A549 (cell line): ENCODE results near the gene CELF5. TPM values are rescaled to one million over a fixed set of nuclear protein-coding genes. Genes with fewer than 3 reads are reported as not detected.
"Not testable (repeated sequence)": the region's sequence is repeated elsewhere in the genome, so short reads cannot be mapped to it uniquely, and the experiment has no call there.

Experiments used
- ATAC-seq, 2 experiments: fragments of 200-7000 bp in 1 of 2; fragments of >200 bp in 1 of 2; cut with Nextera tagmentation in 1 of 2; cut with Tn5 transposase in 1 of 2; 3 replicates each; pipeline versions ENCODE4 v1.8.0 to v1.9.1; 2018 to 2020; ENCODE audit warnings: mild to moderate bottlenecking in 1 of 2, moderate library complexity in 1 of 2
- CTCF ChIA-PET: fragments of 300-600 bp; sonication (Branson Sonifier 250); formaldehyde crosslinking; extraction: SDS; loops from one replicate; lab custom pipeline; 2021; ENCODE audit warnings: antibody characterized with exemption, inconsistent platforms; lab: Yijun Ruan, JAX
- POLR2A ChIA-PET: fragments of 350-600 bp; formaldehyde crosslinking; extraction: SDS; loops from one replicate; lab custom pipeline; 2021; ENCODE audit warnings: antibody characterized with exemption, inconsistent platforms; lab: Yijun Ruan, JAX
- DNase-seq, 2 experiments: peaks; one replicate each; pipeline versions ENCODE4 v3.0.0 to v3.0.0-alpha.2; 2011 to 2016; ENCODE audit warnings: low read depth in 1 of 2, low spot score in 1 of 2
- FAIRE-seq: peaks from 2 replicates; lab custom pipeline; 2011; peaks lifted over from hg19 to GRCh38; lab: Jason Lieb, UNC
- H3K27ac ChIP-seq, 2 experiments: fragments of >200 bp; sonication (Bioruptor Twin); formaldehyde crosslinking; 3 replicates each; pipeline ENCODE4 v1.5.1; 2016 to 2017
- H3K4me1 ChIP-seq: fragments of >200 bp; sonication (Bioruptor Twin); formaldehyde crosslinking; 3 replicates; pipeline ENCODE4 v1.6.1; 2016
- H3K4me2 ChIP-seq: fragments of >200 bp; sonication (Bioruptor Twin); formaldehyde crosslinking; 3 replicates; pipeline ENCODE4 v1.6.1; 2016
- H3K4me3 ChIP-seq: fragments of >200 bp; sonication (Bioruptor Twin); formaldehyde crosslinking; 3 replicates; pipeline ENCODE4 v1.5.1; 2016
- H3K9me3 ChIP-seq: fragments of >200 bp; sonication (Bioruptor Twin); formaldehyde crosslinking; 3 replicates; pipeline ENCODE4 v1.6.1; 2016
- BHLHE40 ChIP-seq: IDR thresholded peaks from 2 replicates; pipeline ENCODE4 v1.6.1; 2012; ENCODE audit warnings: low read depth, low read length, inconsistent platforms
- CBX2 ChIP-seq: fragments of 200-600 bp; sonication (generic); IDR thresholded peaks from 2 replicates; pipeline ENCODE4 v1.6.1; 2016; ENCODE audit warnings: low read depth, mild to moderate bottlenecking, borderline replicate concordance
- CBX8 ChIP-seq: fragments of 200-600 bp; sonication (generic); IDR thresholded peaks from 2 replicates; pipeline ENCODE4 v1.6.1; 2016
- ESRRA ChIP-seq: fragments of 150-350 bp; IDR thresholded peaks from 2 replicates; pipeline ENCODE4 v1.6.1; 2014; ENCODE audit warnings: mild to moderate bottlenecking, low read length, borderline replicate concordance
- FOSL2 ChIP-seq, 2 experiments: fragments of 450-650 bp in 1 of 2; fragments of >200 bp in 1 of 2; sonication (Bioruptor Twin) in 1 of 2; formaldehyde crosslinking; IDR thresholded peaks; 2 replicates each; pipeline versions ENCODE4 v1.5.0 to v1.6.1; 2016 to 2020; ENCODE audit warnings: mild to moderate bottlenecking in 1 of 2, moderate library complexity in 1 of 2
- HES2 ChIP-seq: fragments of >200 bp; sonication (Bioruptor Twin); formaldehyde crosslinking; IDR thresholded peaks from 2 replicates; pipeline ENCODE4 v1.6.1; 2016
- JUN ChIP-seq, 2 experiments: fragments of >200 bp; sonication (Bioruptor Twin); formaldehyde crosslinking; IDR thresholded peaks; 2 replicates in 1 of 2; 3 replicates in 1 of 2; pipeline ENCODE4 v1.6.1; 2016 to 2017
- JUNB ChIP-seq: fragments of >200 bp; sonication (Bioruptor Twin); formaldehyde crosslinking; IDR thresholded peaks from 2 replicates; pipeline ENCODE4 v1.6.1; 2016
- KDM1A ChIP-seq: fragments of 200-600 bp; sonication (generic); IDR thresholded peaks from 2 replicates; pipeline ENCODE4 v1.6.1; 2016; ENCODE audit warnings: low read depth, mild to moderate bottlenecking
- MAFK ChIP-seq: fragments of 450-650 bp; IDR thresholded peaks from 2 replicates; pipeline ENCODE4 v1.6.1; 2014; ENCODE audit not compliant: partially characterized antibody
- MAX ChIP-seq: IDR thresholded peaks from 2 replicates; pipeline ENCODE4 v1.6.1; 2012
- RAD21 ChIP-seq, 2 experiments: fragments of >200 bp in 1 of 2; sonication (Bioruptor Twin) in 1 of 2; formaldehyde crosslinking in 1 of 2; IDR thresholded peaks in 1 of 2; conservative IDR thresholded peaks in 1 of 2; 2 replicates in 1 of 2; 3 replicates in 1 of 2; pipeline ENCODE4 v1.6.1; 2012 to 2018; ENCODE audit warnings: inconsistent platforms in 1 of 2
- RNF2 ChIP-seq: fragments of 200-600 bp; sonication (generic); IDR thresholded peaks from 2 replicates; pipeline ENCODE4 v1.6.1; 2016; ENCODE audit warnings: low read depth, mild to moderate bottlenecking, antibody characterized with exemption, moderate library complexity, borderline replicate concordance
- ZFP36 ChIP-seq: fragments of 450-650 bp; IDR thresholded peaks from 2 replicates; pipeline ENCODE4 v1.6.1; 2014; ENCODE audit warnings: borderline replicate concordance; ENCODE audit not compliant: partially characterized antibody
- WGBS: methylation state at CpG from one replicate; pipeline ENCODE4 v1.1.6; 2017; ENCODE audit errors: missing lambda C conversion rate; 5-methylcytosine and 5-hydroxymethylcytosine counted together
- polyA plus RNA-seq, 4 experiments: library from polyadenylated mRNA; depleted of rRNA in 3 of 4; stranded (reverse); fragments of >200 nt; fragmentation: RNase III in 1 of 4; extraction: RNeasy Plus Mini Kit Qiagen cat#74134 plus additional on column Dnase treatment in 1 of 4; gene quantifications; 2 replicates in 3 of 4; 3 replicates in 1 of 4; pipeline ENCODE4 v1.2.3, GENCODE V29; 2011 to 2017
- TF ChIP-seq, protein P1 (sequence below): fragments of 450-650 bp; IDR thresholded peaks from 2 replicates; pipeline ENCODE4 v1.6.1; 2014; ENCODE audit warnings: antibody characterized with exemption
- TF ChIP-seq, protein P2 (sequence below): fragments of >200 bp; sonication (Bioruptor Twin); formaldehyde crosslinking; IDR thresholded peaks from 3 replicates; pipeline ENCODE4 v1.5.1; 2016
- TF ChIP-seq, protein P3 (sequence below): fragments of 150-350 bp; IDR thresholded peaks from 2 replicates; pipeline ENCODE4 v1.6.1; 2014; ENCODE audit warnings: low read depth, mild to moderate bottlenecking, low read length

The CELF5 gene
- polyA plus RNA-seq, 2 of the 4 experiments (the other 2 are of a cell fraction), result 0.31 to 0.61 TPM

GRCh38 chr19:3233831-3234230 is 9.4 kb downstream of the CELF5 start:
- no peak overlapping the region for H3K4me3 ChIP-seq
- no peak for FAIRE-seq
- TF ChIP-seq RNF2 (no peak), JUNB (no peak)
- H3K9me3 ChIP-seq, result no peaks in the 10 kb centered on the region
- POLR2A ChIA-PET, result no interaction called here
- CTCF ChIA-PET, result interaction anchor here (1.3 kb wide), 2 partner anchors 10 to 283 kb away, joined by 3 to 6 read pairs; no protein-coding TSS in a partner anchor
- no peak overlapping the region for H3K4me2 ChIP-seq
- ATAC-seq, result peak in 1 of 2 experiments; percentile 34; a peak in 2 of 6 replicates
- H3K4me1 ChIP-seq, result no peaks in the 10 kb centered on the region
- H3K27ac ChIP-seq, result no peak overlapping the region
- 74% methylated on average over 4 of the region's 4 CpGs for WGBS
- DNase-seq, result no peak

DNA sequence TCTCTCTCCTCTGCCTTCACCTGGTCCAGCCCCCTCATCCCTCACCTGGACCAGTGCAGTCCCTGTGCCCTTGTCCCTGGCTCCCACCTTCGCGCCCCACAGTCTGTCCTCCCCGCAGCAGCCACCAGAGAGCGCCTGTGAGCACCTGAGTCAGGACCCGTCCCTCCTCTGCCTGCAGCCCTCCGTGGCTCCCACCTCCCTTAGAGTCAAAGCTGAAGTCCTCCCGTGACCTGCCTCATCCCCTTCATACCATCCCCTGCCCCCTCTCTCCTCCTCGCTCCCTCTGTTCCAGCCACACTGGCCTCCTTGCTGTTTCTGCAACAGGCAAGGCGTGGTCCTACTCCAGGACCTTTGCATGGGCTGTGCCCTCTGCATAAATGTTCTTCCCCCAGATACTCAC is 10.3 kb downstream of the CELF5 start:
- 8% methylated on average over 9 of the region's 9 CpGs for WGBS
- no peaks in the 10 kb centered on the region for H3K4me1 ChIP-seq
- H3K4me3 ChIP-seq, result no peak overlapping the region
- FAIRE-seq (no peak), DNase-seq (no peak)
- no peak overlapping the region for H3K27ac ChIP-seq
- ChIA-PET CTCF (interaction anchor here (0.6 to 1.1 kb wide), 2 partner anchors 63 to 313 kb away, joined by 3 read pairs; no protein-coding TSS in a partner anchor), POLR2A (no interaction called here)
- no peak overlapping the region for H3K4me2 ChIP-seq
- TF ChIP-seq, protein P1, sequence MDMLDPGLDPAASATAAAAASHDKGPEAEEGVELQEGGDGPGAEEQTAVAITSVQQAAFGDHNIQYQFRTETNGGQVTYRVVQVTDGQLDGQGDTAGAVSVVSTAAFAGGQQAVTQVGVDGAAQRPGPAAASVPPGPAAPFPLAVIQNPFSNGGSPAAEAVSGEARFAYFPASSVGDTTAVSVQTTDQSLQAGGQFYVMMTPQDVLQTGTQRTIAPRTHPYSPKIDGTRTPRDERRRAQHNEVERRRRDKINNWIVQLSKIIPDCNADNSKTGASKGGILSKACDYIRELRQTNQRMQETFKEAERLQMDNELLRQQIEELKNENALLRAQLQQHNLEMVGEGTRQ, result no peak
- TF ChIP-seq FOSL2 (IDR thresholded peaks at IDR 0.05) (no peak), FOSL2 (CRISPR knock-in tag; IDR thresholded peaks at IDR 0.05) (no peak), BHLHE40 (no peak), RAD21 (conservative IDR thresholded peaks at IDR 0.05 in 1 of 2, IDR thresholded peaks at IDR 0.05 in 1 of 2) (no peak), MAX (no peak), ESRRA (no peak), HES2 (no peak), JUN (IDR thresholded peaks at IDR 0.05) (no peak), MAFK (no peak), CBX8 (no peak), CBX2 (no peak), KDM1A (peak; percentile 34; the same call in 1 of the 2 replicates), ZFP36 (peak; percentile 74)
- TF ChIP-seq, protein P2, sequence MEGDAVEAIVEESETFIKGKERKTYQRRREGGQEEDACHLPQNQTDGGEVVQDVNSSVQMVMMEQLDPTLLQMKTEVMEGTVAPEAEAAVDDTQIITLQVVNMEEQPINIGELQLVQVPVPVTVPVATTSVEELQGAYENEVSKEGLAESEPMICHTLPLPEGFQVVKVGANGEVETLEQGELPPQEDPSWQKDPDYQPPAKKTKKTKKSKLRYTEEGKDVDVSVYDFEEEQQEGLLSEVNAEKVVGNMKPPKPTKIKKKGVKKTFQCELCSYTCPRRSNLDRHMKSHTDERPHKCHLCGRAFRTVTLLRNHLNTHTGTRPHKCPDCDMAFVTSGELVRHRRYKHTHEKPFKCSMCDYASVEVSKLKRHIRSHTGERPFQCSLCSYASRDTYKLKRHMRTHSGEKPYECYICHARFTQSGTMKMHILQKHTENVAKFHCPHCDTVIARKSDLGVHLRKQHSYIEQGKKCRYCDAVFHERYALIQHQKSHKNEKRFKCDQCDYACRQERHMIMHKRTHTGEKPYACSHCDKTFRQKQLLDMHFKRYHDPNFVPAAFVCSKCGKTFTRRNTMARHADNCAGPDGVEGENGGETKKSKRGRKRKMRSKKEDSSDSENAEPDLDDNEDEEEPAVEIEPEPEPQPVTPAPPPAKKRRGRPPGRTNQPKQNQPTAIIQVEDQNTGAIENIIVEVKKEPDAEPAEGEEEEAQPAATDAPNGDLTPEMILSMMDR, result no peak
- TF ChIP-seq, protein P3, sequence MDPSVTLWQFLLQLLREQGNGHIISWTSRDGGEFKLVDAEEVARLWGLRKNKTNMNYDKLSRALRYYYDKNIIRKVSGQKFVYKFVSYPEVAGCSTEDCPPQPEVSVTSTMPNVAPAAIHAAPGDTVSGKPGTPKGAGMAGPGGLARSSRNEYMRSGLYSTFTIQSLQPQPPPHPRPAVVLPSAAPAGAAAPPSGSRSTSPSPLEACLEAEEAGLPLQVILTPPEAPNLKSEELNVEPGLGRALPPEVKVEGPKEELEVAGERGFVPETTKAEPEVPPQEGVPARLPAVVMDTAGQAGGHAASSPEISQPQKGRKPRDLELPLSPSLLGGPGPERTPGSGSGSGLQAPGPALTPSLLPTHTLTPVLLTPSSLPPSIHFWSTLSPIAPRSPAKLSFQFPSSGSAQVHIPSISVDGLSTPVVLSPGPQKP, result no peak
- TF ChIP-seq, all 56 proteins: peak for 2
- peak; percentile 42 to 76; a peak in 4 of 6 replicates for ATAC-seq
- H3K9me3 ChIP-seq, result no peaks in the 10 kb centered on the region

DNA sequence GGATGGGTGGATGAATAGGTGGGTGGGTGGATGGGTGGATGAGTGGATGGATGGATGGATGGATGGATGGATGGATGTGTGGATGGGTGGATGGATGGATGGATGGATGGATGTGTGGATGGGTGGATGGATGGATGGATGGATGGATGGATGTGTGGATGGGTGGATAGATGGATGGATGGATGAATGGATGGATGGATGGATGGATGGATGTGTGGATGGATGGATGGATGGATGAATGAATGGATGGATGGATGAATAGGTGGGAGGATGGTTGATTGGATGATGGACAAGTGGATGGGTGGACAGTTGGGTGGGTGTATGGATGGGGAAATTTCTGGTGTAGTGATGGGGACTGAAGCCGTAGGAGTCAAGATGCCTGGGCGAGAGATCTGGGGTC is 11.1 kb downstream of the CELF5 start:
- H3K9me3 ChIP-seq, ATAC-seq, DNase-seq, POLR2A ChIA-PET, H3K4me3 ChIP-seq, H3K4me2 ChIP-seq, CTCF ChIA-PET, H3K27ac ChIP-seq, FAIRE-seq, H3K4me1 ChIP-seq: not testable (repeated sequence)
- WGBS, result 29% methylated on average over 2 of the region's 2 CpGs
